Measurements from ENCODE around the gene PLB1.

Gene PLB1

DNA sequence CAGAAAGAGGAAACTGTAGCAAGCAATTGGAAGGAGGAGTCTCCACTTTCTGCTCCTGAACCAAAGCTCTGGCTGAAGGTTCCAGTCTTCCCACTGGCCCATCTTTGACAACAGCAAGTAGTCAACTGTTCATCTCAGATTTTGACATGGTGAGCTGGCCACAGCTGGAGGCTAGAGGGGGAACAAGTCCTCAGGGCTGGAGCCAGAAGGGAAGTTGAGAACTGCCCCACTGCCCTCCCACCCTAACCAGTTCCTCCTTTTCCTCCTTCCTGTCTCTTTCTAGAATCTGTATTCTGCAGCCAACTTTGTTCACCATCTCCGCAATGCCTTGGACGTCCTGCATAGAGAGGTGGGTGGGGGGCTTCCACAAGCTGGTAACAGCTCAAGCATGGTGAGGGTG lies 105.8 kb downstream of the PLB1 start:
- TF ChIP-seq EGR1 (IDR thresholded peaks at IDR 0.05) (no peak), FOXM1 (IDR thresholded peaks at IDR 0.05; ENCODE audit: borderline replicate concordance, low read depth) (no peak), YY1 (IDR thresholded peaks at IDR 0.05; ENCODE audit: low read depth) (no peak), CEBPB (IDR thresholded peaks at IDR 0.05) (no peak), CREB1 (IDR thresholded peaks at IDR 0.05; ENCODE audit: low read depth) (no peak)
- TF ChIP-seq, protein P1, sequence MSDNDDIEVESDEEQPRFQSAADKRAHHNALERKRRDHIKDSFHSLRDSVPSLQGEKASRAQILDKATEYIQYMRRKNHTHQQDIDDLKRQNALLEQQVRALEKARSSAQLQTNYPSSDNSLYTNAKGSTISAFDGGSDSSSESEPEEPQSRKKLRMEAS (IDR thresholded peaks at IDR 0.05) = no peak

DNA sequence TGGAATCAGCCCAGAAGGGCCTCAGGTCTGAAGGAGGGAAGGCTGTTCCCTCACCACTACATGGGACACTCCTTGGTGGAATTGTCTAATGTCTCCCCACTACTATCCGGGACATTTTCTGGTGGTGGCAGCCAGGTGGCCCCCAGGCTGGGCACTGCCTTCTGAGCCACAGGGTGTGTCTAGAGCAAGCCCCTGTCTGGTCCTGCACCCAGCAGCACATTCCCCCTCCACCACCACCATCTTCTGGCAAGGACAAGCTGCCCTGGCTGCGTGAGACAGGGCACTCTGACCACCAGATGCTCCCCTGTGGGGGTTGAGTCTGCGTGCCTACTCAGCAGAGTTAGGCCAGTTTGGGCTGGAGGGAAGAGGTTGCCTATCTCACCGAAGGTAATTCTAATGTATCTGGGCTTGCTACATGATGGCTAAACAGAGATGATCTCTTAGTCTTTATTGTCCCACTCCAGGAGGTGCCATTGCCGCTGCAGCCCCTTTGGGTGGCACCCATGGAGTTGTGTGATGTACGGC lies 106.3 kb downstream of the PLB1 start:
- TF ChIP-seq ZBTB7A (IDR thresholded peaks at IDR 0.05; ENCODE audit: low read depth) (no peak), CREB1 (IDR thresholded peaks at IDR 0.05; ENCODE audit: low read depth) (no peak), YY1 (IDR thresholded peaks at IDR 0.05; ENCODE audit: low read depth) (no peak), NFIC (IDR thresholded peaks at IDR 0.05) (no peak), CEBPB (IDR thresholded peaks at IDR 0.05) (no peak), RAD21 (IDR thresholded peaks at IDR 0.05; ENCODE audit: low read depth) (no peak), EGR1 (IDR thresholded peaks at IDR 0.05) (no peak), TEAD4 (IDR thresholded peaks at IDR 0.05) (no peak), FOXM1 (IDR thresholded peaks at IDR 0.05; ENCODE audit: borderline replicate concordance, low read depth) (no peak), TCF12 (IDR thresholded peaks at IDR 0.05; ENCODE audit: low read depth) (no peak), TAF1 (IDR thresholded peaks at IDR 0.05; ENCODE audit: low read depth) (no peak), EP300 (IDR thresholded peaks at IDR 0.05; ENCODE audit: borderline replicate concordance) (no peak)
- TF ChIP-seq, protein P2, sequence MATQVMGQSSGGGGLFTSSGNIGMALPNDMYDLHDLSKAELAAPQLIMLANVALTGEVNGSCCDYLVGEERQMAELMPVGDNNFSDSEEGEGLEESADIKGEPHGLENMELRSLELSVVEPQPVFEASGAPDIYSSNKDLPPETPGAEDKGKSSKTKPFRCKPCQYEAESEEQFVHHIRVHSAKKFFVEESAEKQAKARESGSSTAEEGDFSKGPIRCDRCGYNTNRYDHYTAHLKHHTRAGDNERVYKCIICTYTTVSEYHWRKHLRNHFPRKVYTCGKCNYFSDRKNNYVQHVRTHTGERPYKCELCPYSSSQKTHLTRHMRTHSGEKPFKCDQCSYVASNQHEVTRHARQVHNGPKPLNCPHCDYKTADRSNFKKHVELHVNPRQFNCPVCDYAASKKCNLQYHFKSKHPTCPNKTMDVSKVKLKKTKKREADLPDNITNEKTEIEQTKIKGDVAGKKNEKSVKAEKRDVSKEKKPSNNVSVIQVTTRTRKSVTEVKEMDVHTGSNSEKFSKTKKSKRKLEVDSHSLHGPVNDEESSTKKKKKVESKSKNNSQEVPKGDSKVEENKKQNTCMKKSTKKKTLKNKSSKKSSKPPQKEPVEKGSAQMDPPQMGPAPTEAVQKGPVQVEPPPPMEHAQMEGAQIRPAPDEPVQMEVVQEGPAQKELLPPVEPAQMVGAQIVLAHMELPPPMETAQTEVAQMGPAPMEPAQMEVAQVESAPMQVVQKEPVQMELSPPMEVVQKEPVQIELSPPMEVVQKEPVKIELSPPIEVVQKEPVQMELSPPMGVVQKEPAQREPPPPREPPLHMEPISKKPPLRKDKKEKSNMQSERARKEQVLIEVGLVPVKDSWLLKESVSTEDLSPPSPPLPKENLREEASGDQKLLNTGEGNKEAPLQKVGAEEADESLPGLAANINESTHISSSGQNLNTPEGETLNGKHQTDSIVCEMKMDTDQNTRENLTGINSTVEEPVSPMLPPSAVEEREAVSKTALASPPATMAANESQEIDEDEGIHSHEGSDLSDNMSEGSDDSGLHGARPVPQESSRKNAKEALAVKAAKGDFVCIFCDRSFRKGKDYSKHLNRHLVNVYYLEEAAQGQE (IDR thresholded peaks at IDR 0.05; ENCODE audit: low read depth) = no peak
- TF ChIP-seq, protein P1 (IDR thresholded peaks at IDR 0.05) = no peak
- TF ChIP-seq, protein P3, sequence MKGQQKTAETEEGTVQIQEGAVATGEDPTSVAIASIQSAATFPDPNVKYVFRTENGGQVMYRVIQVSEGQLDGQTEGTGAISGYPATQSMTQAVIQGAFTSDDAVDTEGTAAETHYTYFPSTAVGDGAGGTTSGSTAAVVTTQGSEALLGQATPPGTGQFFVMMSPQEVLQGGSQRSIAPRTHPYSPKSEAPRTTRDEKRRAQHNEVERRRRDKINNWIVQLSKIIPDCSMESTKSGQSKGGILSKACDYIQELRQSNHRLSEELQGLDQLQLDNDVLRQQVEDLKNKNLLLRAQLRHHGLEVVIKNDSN (IDR thresholded peaks at IDR 0.05) = no peak

DNA sequence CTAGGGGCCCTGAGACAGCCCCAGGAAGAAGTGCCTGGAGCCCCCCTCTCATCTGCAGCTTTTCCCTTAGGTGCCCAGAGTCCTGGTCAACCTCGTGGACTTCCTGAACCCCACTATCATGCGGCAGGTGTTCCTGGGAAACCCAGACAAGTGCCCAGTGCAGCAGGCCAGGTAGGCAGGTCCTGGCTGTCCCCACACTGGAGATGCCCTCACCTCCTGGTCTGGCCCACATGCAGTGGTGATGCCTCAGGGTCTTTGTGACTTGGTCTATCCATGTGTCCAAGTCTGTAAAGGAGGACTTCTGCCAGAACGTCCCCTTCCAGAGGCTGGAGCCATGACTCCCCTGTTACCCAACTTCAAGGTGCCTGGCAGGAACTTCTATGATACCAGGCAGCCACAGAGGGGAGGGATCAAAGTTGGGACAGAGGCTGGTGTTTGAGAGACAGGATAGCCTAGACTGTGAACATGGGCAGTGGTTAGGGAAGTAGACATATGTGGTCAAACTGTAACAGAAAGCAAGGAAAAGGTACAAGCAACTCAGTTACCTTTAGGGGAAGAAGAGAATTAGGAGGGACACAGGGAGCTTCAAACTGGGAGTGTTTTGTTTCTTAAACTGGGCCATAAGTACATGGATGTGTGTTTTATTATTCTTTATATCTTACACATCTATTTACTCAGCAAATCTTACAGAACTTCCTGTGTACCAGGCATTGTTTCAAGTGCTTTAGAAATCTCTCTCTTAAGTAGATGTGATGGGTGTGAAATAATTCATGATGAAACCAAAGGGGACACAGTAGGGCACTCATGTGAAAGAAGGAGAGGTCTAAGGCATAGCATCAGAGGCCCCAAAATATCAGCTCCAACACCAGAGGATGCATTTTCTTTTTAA lies 107.1 kb downstream of the PLB1 start:
- TF ChIP-seq, protein P1 (IDR thresholded peaks at IDR 0.05) = no peak
- no peak for TF ChIP-seq CREB1 (IDR thresholded peaks at IDR 0.05; ENCODE audit: low read depth)
- TF ChIP-seq, protein P2 (IDR thresholded peaks at IDR 0.05; ENCODE audit: low read depth) = no peak
- TF ChIP-seq, protein P3 (IDR thresholded peaks at IDR 0.05) = no peak
- no peak for TF ChIP-seq RAD21 (IDR thresholded peaks at IDR 0.05; ENCODE audit: low read depth)
- TF ChIP-seq EGR1 (IDR thresholded peaks at IDR 0.05) = no peak
- no peak for TF ChIP-seq FOXM1 (IDR thresholded peaks at IDR 0.05; ENCODE audit: borderline replicate concordance, low read depth)
- no peak for TF ChIP-seq TEAD4 (IDR thresholded peaks at IDR 0.05)
- TF ChIP-seq CEBPB (IDR thresholded peaks at IDR 0.05) = no peak
- TF ChIP-seq YY1 (IDR thresholded peaks at IDR 0.05; ENCODE audit: low read depth) = no peak
- TF ChIP-seq ZBTB7A (IDR thresholded peaks at IDR 0.05; ENCODE audit: low read depth) = no peak
- TF ChIP-seq EP300 (IDR thresholded peaks at IDR 0.05; ENCODE audit: borderline replicate concordance) = no peak
- TF ChIP-seq TCF12 (IDR thresholded peaks at IDR 0.05; ENCODE audit: low read depth) = no peak
- TF ChIP-seq NFIC (IDR thresholded peaks at IDR 0.05) = no peak
- no peak for TF ChIP-seq TAF1 (IDR thresholded peaks at IDR 0.05; ENCODE audit: low read depth)

DNA sequence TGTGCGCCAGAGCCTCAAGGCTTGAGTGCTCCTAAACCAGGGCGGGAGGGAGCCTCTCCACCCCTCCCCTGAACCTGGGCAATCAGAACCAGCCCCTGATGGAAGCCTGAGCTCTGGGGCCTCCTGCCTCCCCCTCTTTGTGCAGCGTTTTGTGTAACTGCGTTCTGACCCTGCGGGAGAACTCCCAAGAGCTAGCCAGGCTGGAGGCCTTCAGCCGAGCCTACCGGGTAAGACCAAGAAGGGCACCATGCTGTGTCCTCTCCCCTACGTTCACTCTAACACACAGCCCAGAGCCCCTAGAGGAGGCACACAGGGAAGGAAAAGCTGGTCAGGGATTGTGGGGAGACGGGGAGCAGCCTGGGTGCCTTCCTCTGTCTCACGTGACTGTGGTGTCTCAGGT lies 108.0 kb downstream of the PLB1 start:
- TF ChIP-seq YY1 (IDR thresholded peaks at IDR 0.05; ENCODE audit: low read depth) (no peak), EP300 (IDR thresholded peaks at IDR 0.05; ENCODE audit: borderline replicate concordance) (no peak), NFIC (IDR thresholded peaks at IDR 0.05) (no peak), CREB1 (IDR thresholded peaks at IDR 0.05; ENCODE audit: low read depth) (no peak), FOXM1 (IDR thresholded peaks at IDR 0.05; ENCODE audit: borderline replicate concordance, low read depth) (no peak), TEAD4 (IDR thresholded peaks at IDR 0.05) (no peak), TCF12 (IDR thresholded peaks at IDR 0.05; ENCODE audit: low read depth) (no peak), ZBTB7A (IDR thresholded peaks at IDR 0.05; ENCODE audit: low read depth) (no peak), RAD21 (IDR thresholded peaks at IDR 0.05; ENCODE audit: low read depth) (no peak), EGR1 (IDR thresholded peaks at IDR 0.05) (no peak), CEBPB (IDR thresholded peaks at IDR 0.05) (no peak), TAF1 (IDR thresholded peaks at IDR 0.05; ENCODE audit: low read depth) (no peak)
- TF ChIP-seq, protein P1 (IDR thresholded peaks at IDR 0.05) = no peak
- TF ChIP-seq, protein P2 (IDR thresholded peaks at IDR 0.05; ENCODE audit: low read depth) = no peak
- TF ChIP-seq, protein P3 (IDR thresholded peaks at IDR 0.05) = no peak
